H1 (cell line): Measurements from ENCODE around the gene RNF31. TPM values are rescaled to one million over a fixed set of nuclear protein-coding genes. Genes with fewer than 3 reads are reported as not detected.

Source experiments
- BCL11A ChIP-seq, 2 experiments: IDR thresholded peaks; one replicate each; pipeline ENCODE4 v1.6.1; 2011; ENCODE audit warnings: low read depth in 2 of 2, low read length in 2 of 2, mild to moderate bottlenecking in 2 of 2
- RXRA ChIP-seq: IDR thresholded peaks from 2 replicates; pipeline ENCODE4 v1.6.1; 2011; ENCODE audit warnings: low read depth, mild to moderate bottlenecking, low read length, moderate library complexity; ENCODE audit not compliant: insufficient read depth
- ZNF274 ChIP-seq: IDR thresholded peaks from 2 replicates; pipeline ENCODE4 v1.7.0; 2012; ENCODE audit warnings: low read length, borderline replicate concordance; ENCODE audit errors: extremely low read depth
- polyA plus RNA-seq, 7 experiments: library from polyadenylated mRNA; depleted of rRNA in 3 of 7; stranded (reverse) in 5 of 7; unstranded in 2 of 7; fragments of >200 nt in 5 of 7; fragments of 200-250 nt in 2 of 7; gene quantifications; 1 replicate in 5 of 7; 2 replicates in 1 of 7; 4 replicates in 1 of 7; pipeline versions ENCODE4 v1.2.1 to v1.2.3, GENCODE V29; 2011 to 2013; ENCODE audit warnings: missing spikeins in 2 of 7, mixed read lengths in 2 of 7
- total RNA-seq: library from RNA; stranded (reverse); fragmentation: NEBNext Ultra II Directional; extraction: Animal tissue kit (Norgen Biotek cat#: 25700); gene quantifications from 2 replicates; pipeline ENCODE4 v1.2.1, GENCODE V29; 2021
- TF ChIP-seq, protein P1 (sequence below): IDR thresholded peaks from 2 replicates; pipeline ENCODE4 v1.6.1; 2011; ENCODE audit warnings: low read length, improper control_type of control experiment

RNF31 gene
- total and polyA plus RNA-seq, 2 of the 8 experiments (the other 6 are each of a cell fraction or from before 2014, with no cell fraction given) = 17.5 to 72.0 TPM

DNA sequence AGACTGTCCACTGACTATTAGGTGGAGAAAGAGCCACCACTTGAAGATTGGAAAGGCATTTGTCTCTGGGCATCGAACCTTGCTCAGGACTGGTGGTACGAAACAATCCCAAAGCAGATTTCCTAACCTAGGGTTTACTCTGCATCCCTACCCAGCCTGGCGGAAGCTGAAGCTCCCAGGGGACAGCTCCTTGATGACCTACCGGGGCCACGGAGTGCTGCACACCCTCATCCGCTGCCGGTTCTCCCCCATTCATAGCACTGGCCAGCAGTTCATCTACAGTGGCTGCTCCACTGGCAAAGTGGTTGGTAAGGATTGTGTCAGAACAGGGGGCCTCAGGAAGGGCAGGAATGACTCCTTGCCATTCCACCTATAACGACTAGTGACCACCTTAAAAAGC lies 26.1 kb upstream of the RNF31 start (continued):
- TF ChIP-seq, protein P1, sequence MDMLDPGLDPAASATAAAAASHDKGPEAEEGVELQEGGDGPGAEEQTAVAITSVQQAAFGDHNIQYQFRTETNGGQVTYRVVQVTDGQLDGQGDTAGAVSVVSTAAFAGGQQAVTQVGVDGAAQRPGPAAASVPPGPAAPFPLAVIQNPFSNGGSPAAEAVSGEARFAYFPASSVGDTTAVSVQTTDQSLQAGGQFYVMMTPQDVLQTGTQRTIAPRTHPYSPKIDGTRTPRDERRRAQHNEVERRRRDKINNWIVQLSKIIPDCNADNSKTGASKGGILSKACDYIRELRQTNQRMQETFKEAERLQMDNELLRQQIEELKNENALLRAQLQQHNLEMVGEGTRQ = no peak
- TF ChIP-seq RXRA = no peak
- no peak for TF ChIP-seq BCL11A (IDR thresholded peaks at IDR 0.05; ENCODE audit: low read depth in 2 of 2, low read length in 2 of 2)
- TF ChIP-seq ZNF274 = no peak
- TF ChIP-seq, all 59 proteins: peak for 0
